ENCODE measurements around the gene CCDC71L. TPM values are rescaled to one million over a fixed set of nuclear protein-coding genes. Genes with fewer than 3 reads are reported as not detected.
"Not testable (repeated sequence)": the region's sequence is repeated elsewhere in the genome, so short reads cannot be mapped to it uniquely, and the experiment has no call there.

CCDC71L gene
- total and polyA plus RNA-seq, 7 donors, result 2.8 to 12.4 (median 5.1) TPM

GRCh38 chr7:106692450-106693051, 31.6 kb upstream of the CCDC71L start:
- 62 to 70% (median 67%) methylated on average over 2 of the region's 2 CpGs for WGBS, 3 donors
- intact Hi-C loops (cut with DNase I), result no loop called here
- Histone ChIP-seq H3K36me3 (ENCODE audit: insufficient read depth in 1 of 2, low read depth in 1 of 2) (no peaks in the 10 kb centered on the region), H3K27ac (no peak overlapping the region), H3K4me3 (no peak overlapping the region), H3K9me3 (no peaks in the 10 kb centered on the region), H3K27me3 (ENCODE audit: insufficient read depth in 3 of 3, low read length in 2 of 3) (no peaks in the 10 kb centered on the region), H3K4me1 (no peaks in the 10 kb centered on the region)
- DNase-seq (no peak), ATAC-seq (no peak)
- TF ChIP-seq CTCF (IDR thresholded peaks at IDR 0.05), result no peak

GRCh38 chr7:106688161-106688560, 27.2 kb upstream of the CCDC71L start:
- not testable (repeated sequence) for ATAC-seq, DNase-seq

GRCh38 chr7:106683941-106684340, 23.0 kb upstream of the CCDC71L start:
- intact Hi-C loops (cut with DNase I), result no loop called here
- H3K4me3 ChIP-seq, result no peak overlapping the region
- no peak for ATAC-seq
- WGBS, 3 donors, result 84 to 89% (median 86%) methylated on average over 3 of the region's 3 CpGs
- no peaks in the 10 kb centered on the region for H3K27me3 ChIP-seq (ENCODE audit: insufficient read depth in 3 of 3, low read length in 2 of 3)
- no peak overlapping the region for H3K27ac ChIP-seq
- H3K36me3 ChIP-seq (ENCODE audit: insufficient read depth in 1 of 2, low read depth in 1 of 2), result no peaks in the 10 kb centered on the region
- TF ChIP-seq CTCF (IDR thresholded peaks at IDR 0.05), result no peak
- no peaks in the 10 kb centered on the region for H3K9me3 ChIP-seq
- H3K4me1 ChIP-seq, result no peaks in the 10 kb centered on the region
- no peak for DNase-seq

More at GRCh38 chr7:106688161-106688560, 27.2 kb upstream of the CCDC71L start:
- WGBS, 3 donors, result 73 to 100% (median 73%) methylated on average over 1 to 2 of the region's 2 CpGs
- intact Hi-C loops (cut with DNase I); H3K9me3 ChIP-seq; H3K4me1 ChIP-seq; H3K27ac ChIP-seq; H3K4me3 ChIP-seq; H3K36me3 ChIP-seq (ENCODE audit: insufficient read depth in 1 of 2, low read depth in 1 of 2); H3K27me3 ChIP-seq (ENCODE audit: insufficient read depth in 3 of 3, low read length in 2 of 3): not testable (repeated sequence)

GRCh38 chr7:106681815-106682495, 21.0 kb upstream of the CCDC71L start:
- no peak for DNase-seq
- Histone ChIP-seq H3K27ac (no peak overlapping the region), H3K4me3 (no peak overlapping the region), H3K4me1 (no peaks in the 10 kb centered on the region), H3K36me3 (ENCODE audit: insufficient read depth in 1 of 2, low read depth in 1 of 2) (no peaks in the 10 kb centered on the region), H3K27me3 (ENCODE audit: insufficient read depth in 3 of 3, low read length in 2 of 3) (no peaks in the 10 kb centered on the region), H3K9me3 (no peaks in the 10 kb centered on the region)
- intact Hi-C loops (cut with DNase I), result no loop called here
- 54 to 71% (median 56%) methylated on average over 5 of the region's 5 CpGs for WGBS, 3 donors
- no peak for ATAC-seq
- TF ChIP-seq CTCF (IDR thresholded peaks at IDR 0.05), result no peak

- ATAC-seq (no peak), DNase-seq (no peak)
- H3K4me3 ChIP-seq, result no peak overlapping the region
- 76 to 86% (median 80%) methylated on average over 6 of the region's 6 CpGs for WGBS, 3 donors
- no peaks in the 10 kb centered on the region for H3K27me3 ChIP-seq (ENCODE audit: insufficient read depth in 3 of 3, low read length in 2 of 3)
- H3K36me3 ChIP-seq (ENCODE audit: insufficient read depth in 1 of 2, low read depth in 1 of 2), result no peaks in the 10 kb centered on the region
- H3K27ac ChIP-seq, result no peak overlapping the region
- TF ChIP-seq CTCF (IDR thresholded peaks at IDR 0.05), result no peak
- no peaks in the 10 kb centered on the region for H3K4me1 ChIP-seq
- intact Hi-C loops (cut with DNase I), result no loop called here
- H3K9me3 ChIP-seq, result no peaks in the 10 kb centered on the region
Observed at GRCh38 chr7:106679153-106679931, 18.4 kb upstream of the CCDC71L start.
